Mucosa of rectum (tissue), 2 donors: ENCODE results near the gene BIRC6.
"Not testable (repeated sequence)": the region's sequence is repeated elsewhere in the genome, so short reads cannot be mapped to it uniquely, and the experiment has no call there.

Experiments used
- H3K27ac ChIP-seq, 2 donors: one replicate each; pipeline ENCODE4 v1.7.0; 2013; ENCODE audit warnings: inconsistent platforms in 2 of 2, low read depth in 2 of 2, low read length in 2 of 2
- H3K27me3 ChIP-seq, 2 donors: one replicate each; pipeline ENCODE4 v1.7.0; 2013; ENCODE audit warnings: low read length in 2 of 2; ENCODE audit not compliant: control insufficient read depth in 2 of 2, insufficient read depth in 2 of 2
- H3K36me3 ChIP-seq, 2 donors: one replicate each; pipeline ENCODE4 v1.7.0; 2013; ENCODE audit warnings: low read length in 2 of 2; ENCODE audit not compliant: control insufficient read depth in 2 of 2, insufficient read depth in 2 of 2
- H3K4me1 ChIP-seq, 2 donors: one replicate each; pipeline ENCODE4 v1.7.0; 2013; ENCODE audit warnings: low read length in 2 of 2, mild to moderate bottlenecking in 1 of 2; ENCODE audit not compliant: control insufficient read depth in 2 of 2, insufficient read depth in 2 of 2
- H3K4me3 ChIP-seq, 2 donors: one replicate each; pipeline ENCODE4 v1.7.0; 2013; ENCODE audit warnings: low read length in 2 of 2
- H3K9ac ChIP-seq, 2 donors: one replicate each; pipeline ENCODE4 v1.7.0; 2013; ENCODE audit warnings: low read length in 2 of 2, low read depth in 1 of 2, mild to moderate bottlenecking in 1 of 2
- H3K9me3 ChIP-seq, 2 donors: one replicate each; pipeline ENCODE4 v1.7.0; 2013; ENCODE audit warnings: low read length in 2 of 2; ENCODE audit not compliant: control insufficient read depth in 2 of 2
- donor health status: healthy.
- donor health status: Normal muscosa, but diverticular disease.

BIRC6 gene

GRCh38 chr2:32514946-32515345 lies 158.1 kb downstream of the BIRC6 start:
- H3K27ac ChIP-seq, result no peak overlapping the region
- no peak overlapping the region for H3K4me3 ChIP-seq
- H3K9ac ChIP-seq, result no peak overlapping the region
- H3K27me3 ChIP-seq, result no peaks in the 10 kb centered on the region
- no peaks in the 10 kb centered on the region for H3K4me1 ChIP-seq
- peaks cover 59 to 60% of the 10 kb centered on the region in 2 donors for H3K36me3 ChIP-seq
- no peaks in the 10 kb centered on the region for H3K9me3 ChIP-seq

GRCh38 chr2:32516567-32516966 lies 159.7 kb downstream of the BIRC6 start:
- H3K27ac ChIP-seq, result no peak overlapping the region
- H3K27me3 ChIP-seq, result no peaks in the 10 kb centered on the region
- no peak overlapping the region for H3K9ac ChIP-seq
- no peaks in the 10 kb centered on the region for H3K9me3 ChIP-seq
- H3K36me3 ChIP-seq, result peaks cover 54 to 56% of the 10 kb centered on the region in 2 donors
- no peaks in the 10 kb centered on the region for H3K4me1 ChIP-seq
- no peak overlapping the region for H3K4me3 ChIP-seq

- Histone ChIP-seq H3K27ac (no peak overlapping the region), H3K9ac (no peak overlapping the region), H3K4me1 (no peaks in the 10 kb centered on the region), H3K9me3 (no peaks in the 10 kb centered on the region), H3K4me3 (no peak overlapping the region), H3K27me3 (no peaks in the 10 kb centered on the region), H3K36me3 (peaks cover 48 to 51% of the 10 kb centered on the region in 2 donors)
Measured at GRCh38 chr2:32522770-32523169, 165.9 kb downstream of the BIRC6 start.

- no peak overlapping the region for H3K9ac ChIP-seq
- H3K27me3 ChIP-seq, result no peaks in the 10 kb centered on the region
- H3K9me3 ChIP-seq, result no peaks in the 10 kb centered on the region
- no peak overlapping the region for H3K4me3 ChIP-seq
- H3K27ac ChIP-seq, result no peak overlapping the region
- H3K36me3 ChIP-seq, result peaks cover 42 to 50% of the 10 kb centered on the region in 2 donors
- H3K4me1 ChIP-seq, result no peaks in the 10 kb centered on the region
Measured at GRCh38 chr2:32523686-32524085, 166.9 kb downstream of the BIRC6 start.

- Histone ChIP-seq H3K9ac (no peak overlapping the region), H3K4me3 (no peak overlapping the region), H3K27me3 (no peaks in the 10 kb centered on the region), H3K4me1 (no peaks in the 10 kb centered on the region), H3K36me3 (peaks cover 33 to 39% of the 10 kb centered on the region in 2 donors), H3K9me3 (no peaks in the 10 kb centered on the region), H3K27ac (no peak overlapping the region)
Measured at GRCh38 chr2:32532341-32532740, 175.5 kb downstream of the BIRC6 start.

- H3K9ac ChIP-seq, result no peak overlapping the region
- no peaks in the 10 kb centered on the region for H3K4me1 ChIP-seq
- H3K27ac ChIP-seq, result no peak overlapping the region
- no peak overlapping the region for H3K4me3 ChIP-seq
- H3K9me3 ChIP-seq, result no peaks in the 10 kb centered on the region
- peaks cover 31 to 34% of the 10 kb centered on the region in 2 donors for H3K36me3 ChIP-seq
- no peaks in the 10 kb centered on the region for H3K27me3 ChIP-seq
Measured at GRCh38 chr2:32532961-32533360, 176.1 kb downstream of the BIRC6 start.

GRCh38 chr2:32534831-32535230 lies 178.0 kb downstream of the BIRC6 start:
- peaks cover 25 to 30% of the 10 kb centered on the region in 2 donors for H3K36me3 ChIP-seq
- H3K9ac ChIP-seq, result no peak overlapping the region
- H3K27me3 ChIP-seq, result no peaks in the 10 kb centered on the region
- H3K4me1 ChIP-seq, result no peaks in the 10 kb centered on the region
- H3K9me3 ChIP-seq, result no peaks in the 10 kb centered on the region
- no peak overlapping the region for H3K27ac ChIP-seq
- no peak overlapping the region for H3K4me3 ChIP-seq

- H3K9ac ChIP-seq, result no peak overlapping the region
- no peak overlapping the region for H3K4me3 ChIP-seq
- H3K27ac ChIP-seq, result no peak overlapping the region
- peaks cover 12 to 17% of the 10 kb centered on the region in 2 donors for H3K36me3 ChIP-seq
- no peaks in the 10 kb centered on the region for H3K4me1 ChIP-seq
- H3K9me3 ChIP-seq, result no peaks in the 10 kb centered on the region
- H3K27me3 ChIP-seq, result no peaks in the 10 kb centered on the region
Measured at GRCh38 chr2:32538735-32539134, 181.9 kb downstream of the BIRC6 start.

GRCh38 chr2:32552483-32552882 lies 195.7 kb downstream of the BIRC6 start:
- not testable (repeated sequence) for H3K27me3 ChIP-seq, H3K9ac ChIP-seq, H3K9me3 ChIP-seq, H3K27ac ChIP-seq, H3K4me3 ChIP-seq, H3K4me1 ChIP-seq
- H3K36me3 ChIP-seq, result peaks cover 19 to 20% of the 10 kb centered on the region in 2 donors

GRCh38 chr2:32553829-32554432 lies 197.1 kb downstream of the BIRC6 start:
- H3K9ac ChIP-seq, result no peak overlapping the region
- H3K4me1 ChIP-seq, result no peaks in the 10 kb centered on the region
- H3K9me3 ChIP-seq, result no peaks in the 10 kb centered on the region
- H3K4me3 ChIP-seq, result no peak overlapping the region
- H3K27me3 ChIP-seq, result no peaks in the 10 kb centered on the region
- peaks cover 11 to 14% of the 10 kb centered on the region in 2 donors for H3K36me3 ChIP-seq
- no peak overlapping the region for H3K27ac ChIP-seq

GRCh38 chr2:32558492-32558891 lies 201.7 kb downstream of the BIRC6 start:
- no peak overlapping the region for H3K27ac ChIP-seq
- H3K9ac ChIP-seq, result no peak overlapping the region
- H3K4me1 ChIP-seq, result no peaks in the 10 kb centered on the region

More at GRCh38 chr2:32558492-32558891, 201.7 kb downstream of the BIRC6 start:
- no peaks in the 10 kb centered on the region for H3K27me3 ChIP-seq
- H3K36me3 ChIP-seq, result peaks cover 10 to 11% of the 10 kb centered on the region in 2 donors
- H3K9me3 ChIP-seq, result no peaks in the 10 kb centered on the region
- no peak overlapping the region for H3K4me3 ChIP-seq
